MM.1S (cell line): ENCODE results near the gene SH3BP4.

Experiments
- DNase-seq: peaks from one replicate; pipeline ENCODE4 v3.0.0-alpha.2; 2015
- H2AFZ ChIP-seq: fragments of 300-600 bp; sonication (generic); 2 replicates; pipeline ENCODE4 v1.6.0; 2016; ENCODE audit warnings: antibody characterized with exemption, low read length
- H3F3A ChIP-seq: fragments of 300-600 bp; sonication (generic); 2 replicates; pipeline ENCODE4 v1.6.1; 2016; ENCODE audit warnings: mild to moderate bottlenecking, antibody characterized with exemption, low read length, moderate library complexity, mixed read lengths; ENCODE audit not compliant: insufficient read depth
- H3K27ac ChIP-seq: fragments of 300-600 bp; sonication (generic); 2 replicates; pipeline ENCODE4 v1.5.1; 2016; ENCODE audit warnings: mild to moderate bottlenecking, low read length
- H3K27me3 ChIP-seq: fragments of 300-600 bp; sonication (generic); replicated peaks from 2 replicates; pipeline ENCODE4 v1.6.0; 2016; ENCODE audit warnings: low read length; ENCODE audit not compliant: insufficient read depth
- H3K36me3 ChIP-seq: fragments of 300-600 bp; sonication (generic); replicated peaks from 2 replicates; pipeline ENCODE4 v1.6.1; 2016; ENCODE audit warnings: mild to moderate bottlenecking, low read length, mixed read lengths; ENCODE audit not compliant: insufficient read depth
- H3K4me1 ChIP-seq: fragments of 300-600 bp; sonication (generic); 2 replicates; pipeline ENCODE4 v1.6.1; 2016; ENCODE audit warnings: low read length, mixed read lengths
- H3K4me2 ChIP-seq: fragments of 300-600 bp; sonication (generic); 2 replicates; pipeline ENCODE4 v1.6.0; 2016; ENCODE audit warnings: low read depth, low read length
- H3K4me3 ChIP-seq: fragments of 300-600 bp; sonication (generic); 2 replicates; pipeline ENCODE4 v1.5.1; 2016; ENCODE audit warnings: low read length, mixed read lengths
- H3K79me2 ChIP-seq: fragments of 300-600 bp; sonication (generic); 2 replicates; pipeline ENCODE4 v1.6.1; 2016; ENCODE audit warnings: mixed run types, low read length, mixed read lengths
- H3K9ac ChIP-seq: fragments of 300-600 bp; sonication (generic); 2 replicates; pipeline ENCODE4 v1.6.1; 2016; ENCODE audit warnings: low read length, mixed read lengths
- H3K9me2 ChIP-seq: fragments of 300-600 bp; sonication (generic); replicated peaks from 2 replicates; pipeline ENCODE4 v1.6.1; 2016; ENCODE audit warnings: mild to moderate bottlenecking, low read length, mixed read lengths; ENCODE audit not compliant: insufficient read depth
- H3K9me3 ChIP-seq: fragments of 300-600 bp; sonication (generic); replicated peaks from 2 replicates; pipeline ENCODE4 v1.6.1; 2016; ENCODE audit warnings: mild to moderate bottlenecking, low read length, mixed read lengths; ENCODE audit not compliant: insufficient read depth
- H4K20me1 ChIP-seq: fragments of 300-600 bp; sonication (generic); 2 replicates; pipeline ENCODE4 v1.6.1; 2016; ENCODE audit warnings: mild to moderate bottlenecking, low read length, moderate library complexity, mixed read lengths; ENCODE audit not compliant: insufficient read depth
- CTCF ChIP-seq: fragments of 300-600 bp; sonication (generic); IDR thresholded peaks from 2 replicates; pipeline ENCODE4 v1.5.1; 2016; ENCODE audit warnings: antibody characterized with exemption, low read length, mixed read lengths
- EZH2 ChIP-seq: fragments of 300-600 bp; sonication (generic); optimal IDR thresholded peaks from 2 replicates; pipeline ENCODE3; 2017; ENCODE audit warnings: low read depth, mild to moderate bottlenecking, antibody characterized with exemption, low read length, mixed read lengths
- EZH2phosphoT487 ChIP-seq: fragments of 300-600 bp; sonication (generic); IDR thresholded peaks from 2 replicates; pipeline ENCODE4 v1.6.1; 2018; ENCODE audit warnings: antibody characterized with exemption, low read length

SH3BP4 gene

DNA sequence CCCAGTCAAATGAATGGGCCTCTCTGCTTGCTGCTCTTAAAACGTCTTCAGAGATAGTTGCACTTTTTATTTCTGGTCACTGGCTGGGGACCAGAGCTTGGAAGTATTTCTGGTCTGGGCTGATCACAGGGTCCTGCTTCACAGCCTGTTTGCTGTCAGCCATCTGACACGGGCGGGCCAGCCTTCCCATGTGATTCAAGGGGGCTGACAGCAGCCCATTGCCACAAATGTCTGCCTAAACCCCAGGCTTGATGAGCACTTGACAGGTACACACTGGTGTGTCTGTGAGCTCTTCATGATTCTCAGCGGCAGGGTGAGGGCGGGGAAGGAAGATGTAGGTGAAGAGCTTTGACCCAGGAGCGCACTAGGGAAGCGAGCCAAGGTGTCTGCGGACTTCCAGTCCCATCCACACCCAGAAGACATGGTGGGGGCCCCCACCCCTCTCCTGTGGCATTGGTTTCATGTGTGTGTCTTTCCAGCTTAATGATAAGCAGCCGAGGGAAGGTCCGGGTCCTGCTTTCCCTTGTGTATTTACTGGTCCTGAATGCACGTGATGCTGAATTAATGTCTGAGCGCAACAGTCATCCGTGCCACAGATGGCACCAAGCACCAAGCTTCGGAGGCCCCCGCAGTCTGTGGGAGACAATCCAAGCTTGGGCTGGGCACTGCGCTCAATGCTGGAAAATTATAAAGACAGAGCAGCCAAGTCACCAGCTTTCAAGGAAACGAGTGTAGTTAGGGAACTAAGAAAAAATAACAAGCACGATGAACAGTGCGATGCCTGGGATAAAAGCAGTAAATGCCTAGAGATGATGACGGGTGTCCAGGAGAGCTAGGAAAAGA lies 73.3 kb downstream of the SH3BP4 start:
- Histone ChIP-seq H3F3A (no peaks in the 10 kb centered on the region), H3K36me3 (no peaks in the 10 kb centered on the region)

DNA sequence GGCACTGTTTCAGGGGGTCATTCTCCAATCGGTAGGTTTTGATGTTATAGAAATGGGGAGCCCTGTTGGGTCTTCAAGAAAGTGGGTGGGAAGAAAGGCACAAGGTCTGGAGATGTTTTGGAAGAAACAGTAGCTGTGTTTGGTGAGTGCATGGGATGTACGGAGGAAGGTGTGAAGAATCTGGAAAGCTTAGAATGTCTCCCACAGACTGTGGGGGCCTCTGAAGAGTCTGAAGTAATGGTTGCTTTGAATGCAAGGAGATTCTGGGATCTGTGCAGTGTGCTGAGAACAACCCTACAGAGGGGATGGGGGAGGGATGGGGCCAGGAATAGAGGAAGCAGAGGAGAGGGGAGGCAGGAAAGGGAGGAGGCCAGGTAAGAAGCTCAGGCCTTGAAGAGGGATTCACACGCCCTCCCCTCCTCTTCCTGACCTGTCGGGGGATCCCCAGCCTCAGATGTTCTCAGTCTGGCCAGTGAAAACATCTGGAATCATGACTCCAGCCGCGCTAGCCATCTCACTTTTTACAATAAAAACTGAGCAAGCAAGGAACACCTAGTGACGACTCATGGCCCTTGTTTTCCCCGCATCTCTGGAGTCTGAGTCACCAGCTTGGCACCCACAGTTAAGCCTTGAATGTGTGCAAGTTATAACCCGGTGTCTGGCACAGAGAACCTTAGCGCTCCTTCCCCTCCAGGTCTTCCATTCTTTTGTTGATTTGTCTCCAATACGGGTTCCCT lies 74.2 kb downstream of the SH3BP4 start:
- DNase-seq: no peak
- no peaks in the 10 kb centered on the region for H3K9me2 ChIP-seq
- H3K27ac ChIP-seq: no peak overlapping the region
- TF ChIP-seq CTCF (no peak), EZH2phosphoT487 (no peak), EZH2 (no peak)
- H3K4me1 ChIP-seq: no peaks in the 10 kb centered on the region
- no peaks in the 10 kb centered on the region for H3K79me2 ChIP-seq
- H2AFZ ChIP-seq: no peak overlapping the region
- H3K4me3 ChIP-seq: no peak overlapping the region
- no peak overlapping the region for H3K4me2 ChIP-seq
- H4K20me1 ChIP-seq: no peaks in the 10 kb centered on the region
- H3K9ac ChIP-seq: no peak overlapping the region
- no peaks in the 10 kb centered on the region for H3K27me3 ChIP-seq
- no peaks in the 10 kb centered on the region for H3F3A ChIP-seq
- H3K9me3 ChIP-seq: no peaks in the 10 kb centered on the region
- no peaks in the 10 kb centered on the region for H3K36me3 ChIP-seq

More for the DNA sequence above, 73.3 kb downstream of the SH3BP4 start:
- DNase-seq: no peak
- Histone ChIP-seq H3K79me2 (no peaks in the 10 kb centered on the region), H3K9me2 (no peaks in the 10 kb centered on the region), H3K4me3 (no peak overlapping the region), H3K27me3 (no peaks in the 10 kb centered on the region), H4K20me1 (no peaks in the 10 kb centered on the region), H3K27ac (no peak overlapping the region), H3K9ac (no peak overlapping the region), H3K9me3 (no peaks in the 10 kb centered on the region), H3K4me1 (no peaks in the 10 kb centered on the region), H2AFZ (no peak overlapping the region), H3K4me2 (no peak overlapping the region)
- TF ChIP-seq CTCF (no peak), EZH2 (no peak)

DNA sequence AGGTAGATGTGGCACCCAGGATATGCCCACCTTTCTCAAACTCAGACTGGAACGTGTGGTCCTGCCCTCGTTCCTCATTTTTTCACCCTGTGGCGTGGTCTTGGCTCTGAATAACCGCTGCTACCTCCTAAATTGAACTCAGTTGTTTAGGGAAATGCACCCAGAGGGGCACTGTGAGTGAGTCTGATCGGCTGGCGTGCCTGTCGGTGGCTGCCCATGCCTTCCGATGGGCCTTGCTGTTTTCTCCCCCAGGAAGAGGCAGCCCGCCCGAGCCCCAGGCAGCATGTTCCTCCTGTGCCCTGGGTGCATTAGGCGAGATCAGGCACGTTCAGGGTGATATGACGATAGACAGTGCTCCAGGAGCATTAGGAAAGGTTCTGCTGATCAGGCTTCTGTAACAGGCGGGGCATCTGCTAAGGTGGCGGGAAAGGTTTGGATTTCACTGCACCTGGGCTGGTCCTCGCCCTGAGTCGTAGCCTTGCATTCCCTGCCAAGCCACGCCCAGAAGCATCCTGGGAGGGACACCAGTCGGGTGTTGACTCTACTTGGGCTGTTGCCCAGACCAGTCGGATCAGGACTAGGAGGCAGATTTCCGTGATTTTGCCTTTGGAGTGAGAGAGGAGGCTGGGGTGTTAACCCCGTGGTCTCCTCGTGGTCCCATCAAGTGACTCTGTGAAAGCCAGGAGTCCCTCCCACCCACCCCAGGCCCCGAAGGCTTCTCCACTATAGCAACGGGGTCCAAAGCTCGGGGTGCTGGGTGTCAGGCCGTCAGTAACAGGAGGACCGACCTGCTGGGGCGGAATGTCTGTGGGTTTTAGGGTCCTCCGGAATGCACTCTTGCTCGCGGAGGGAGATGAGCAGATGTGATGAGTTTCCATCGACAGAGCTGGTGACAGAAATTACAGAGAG lies 75.1 kb downstream of the SH3BP4 start:
- no peak overlapping the region for H2AFZ ChIP-seq
- no peaks in the 10 kb centered on the region for H3K4me1 ChIP-seq
- no peaks in the 10 kb centered on the region for H3K36me3 ChIP-seq
- H3K79me2 ChIP-seq: no peaks in the 10 kb centered on the region
- H3F3A ChIP-seq: no peaks in the 10 kb centered on the region
- H3K9me2 ChIP-seq: no peaks in the 10 kb centered on the region
- H3K9me3 ChIP-seq: no peaks in the 10 kb centered on the region
- no peaks in the 10 kb centered on the region for H4K20me1 ChIP-seq
- no peak for DNase-seq
- no peak for TF ChIP-seq EZH2phosphoT487
- no peak for TF ChIP-seq CTCF
- TF ChIP-seq EZH2: no peak
- H3K27ac ChIP-seq: no peak overlapping the region
- H3K4me2 ChIP-seq: no peak overlapping the region
- no peak overlapping the region for H3K4me3 ChIP-seq
- no peak overlapping the region for H3K9ac ChIP-seq
- H3K27me3 ChIP-seq: no peaks in the 10 kb centered on the region
